Measurements from ENCODE around the gene ASCL3.
"Not testable (repeated sequence)": the region's sequence is repeated elsewhere in the genome, so short reads cannot be mapped to it uniquely, and the experiment has no call there.

The ASCL3 gene

GRCh38 chr11:8908099-8908498 lies 34.7 kb downstream of the ASCL3 start:
- no peak for DNase-seq

- DNase-seq, result no peak
Observed at GRCh38 chr11:8907116-8907515, 35.7 kb downstream of the ASCL3 start.

- no peak for DNase-seq
Observed at GRCh38 chr11:8905528-8906165, 37.2 kb downstream of the ASCL3 start.

GRCh38 chr11:8899119-8899753 lies 43.6 kb downstream of the ASCL3 start:
- DNase-seq, result no peak

- DNase-seq, result not testable (repeated sequence)
Observed at GRCh38 chr11:8891185-8891584, 51.6 kb downstream of the ASCL3 start.

All from GOT3 (cell line).